DMS53 treated with DMSO at 0.1 percent for 48 hours (cell line): ENCODE results near the gene CWC27.

Experiments
- DNase-seq: peaks from one replicate; lab custom pipeline; 2025; ENCODE audit not compliant: unreplicated experiment; lab: John Stamatoyannopoulos, UW

The CWC27 gene

GRCh38 chr5:65066387-65067146, 297.8 kb downstream of the CWC27 start:
- DNase-seq = no peak

- DNase-seq = no peak
These were observed 298.4 kb downstream of the CWC27 start for GRCh38 chr5:65067147-65067506.
